BJ (cell line): ENCODE measurements around the gene RNF212. TPM values are rescaled to one million over a fixed set of nuclear protein-coding genes. Genes with fewer than 3 reads are reported as not detected.

ENCODE experiments used
- CTCF ChIA-PET: fragments of 350-600 bp; formaldehyde crosslinking; extraction: SDS; loops from one replicate; lab custom pipeline; 2021; ENCODE audit warnings: antibody characterized with exemption, inconsistent platforms; lab: Yijun Ruan, JAX
- POLR2A ChIA-PET: fragments of 300-600 bp; sonication (Branson Sonifier 250); formaldehyde crosslinking; extraction: SDS; loops from one replicate; lab custom pipeline; 2021; ENCODE audit warnings: antibody characterized with exemption; lab: Charles Lee
- DNase-seq: peaks from one replicate; pipeline ENCODE4 v3.0.0-alpha.2; 2011; ENCODE audit warnings: low read depth
- H3K27me3 ChIP-seq: 2 replicates; pipeline ENCODE4 v1.6.0; 2011; ENCODE audit warnings: low read length; ENCODE audit not compliant: control insufficient read depth, insufficient read depth
- H3K36me3 ChIP-seq: 2 replicates; pipeline ENCODE4 v1.5.1; 2011; ENCODE audit warnings: low read length; ENCODE audit not compliant: control insufficient read depth, insufficient read depth
- H3K4me3 ChIP-seq: 2 replicates; pipeline ENCODE4 v1.5.1; 2011; ENCODE audit warnings: low read depth, mild to moderate bottlenecking, control low read depth, low read length
- CTCF ChIP-seq: IDR thresholded peaks from 2 replicates; pipeline ENCODE4 v1.5.1; 2011; ENCODE audit warnings: low read depth, mild to moderate bottlenecking, control low read depth, inconsistent platforms, low read length, moderate library complexity; ENCODE audit not compliant: insufficient read depth
- polyA plus RNA-seq: library from polyadenylated mRNA; depleted of rRNA; stranded (reverse); fragments of >200 nt; gene quantifications from 2 replicates; pipeline ENCODE4 v1.2.3, GENCODE V29; 2011

The RNF212 gene
- polyA plus RNA-seq, 1 experiment: 2.9 TPM

- Histone ChIP-seq H3K36me3 (no peaks in the 10 kb centered on the region), H3K27me3 (peaks cover 19% of the 10 kb centered on the region), H3K4me3 (no peak overlapping the region)
- TF ChIP-seq CTCF: no peak
- POLR2A ChIA-PET: no interaction called here
- no peak for DNase-seq
- CTCF ChIA-PET: no interaction called here
Observed at GRCh38 chr4:1052231-1052671, 61.1 kb downstream of the RNF212 start.

- CTCF ChIA-PET: no interaction called here
- Histone ChIP-seq H3K4me3 (no peak overlapping the region), H3K27me3 (peaks cover 17% of the 10 kb centered on the region), H3K36me3 (no peaks in the 10 kb centered on the region)
- DNase-seq: no peak
- TF ChIP-seq CTCF: no peak
- POLR2A ChIA-PET: no interaction called here
Observed at GRCh38 chr4:1051472-1051871, 61.9 kb downstream of the RNF212 start.

- H3K4me3 ChIP-seq: no peak overlapping the region
- ChIA-PET CTCF (no interaction called here), POLR2A (no interaction called here)
- peaks cover 15% of the 10 kb centered on the region for H3K27me3 ChIP-seq
- no peak for DNase-seq
- TF ChIP-seq CTCF: no peak
- no peaks in the 10 kb centered on the region for H3K36me3 ChIP-seq
Observed at GRCh38 chr4:1050486-1051213, 62.7 kb downstream of the RNF212 start.

- Histone ChIP-seq H3K4me3 (no peak overlapping the region), H3K36me3 (no peaks in the 10 kb centered on the region), H3K27me3 (peaks cover 10% of the 10 kb centered on the region)
- ChIA-PET POLR2A (no interaction called here), CTCF (no interaction called here)
- DNase-seq: no peak
- TF ChIP-seq CTCF: no peak
Observed at GRCh38 chr4:1049591-1049905, 63.8 kb downstream of the RNF212 start.

GRCh38 chr4:1048773-1049590, 64.4 kb downstream of the RNF212 start:
- no peak for DNase-seq
- no peaks in the 10 kb centered on the region for H3K36me3 ChIP-seq
- CTCF ChIA-PET: no interaction called here
- POLR2A ChIA-PET: no interaction called here
- no peak for TF ChIP-seq CTCF
- peaks cover 8% of the 10 kb centered on the region for H3K27me3 ChIP-seq
- H3K4me3 ChIP-seq: no peak overlapping the region
